Measurements from ENCODE around the gene SNURF.
"Not testable (repeated sequence)": the region's sequence is repeated elsewhere in the genome, so short reads cannot be mapped to it uniquely, and the experiment has no call there.

The SNURF gene

GRCh38 chr15:24971772-24972171 is 17.0 kb downstream of the SNURF start:
- DNase-seq = no peak

DNA sequence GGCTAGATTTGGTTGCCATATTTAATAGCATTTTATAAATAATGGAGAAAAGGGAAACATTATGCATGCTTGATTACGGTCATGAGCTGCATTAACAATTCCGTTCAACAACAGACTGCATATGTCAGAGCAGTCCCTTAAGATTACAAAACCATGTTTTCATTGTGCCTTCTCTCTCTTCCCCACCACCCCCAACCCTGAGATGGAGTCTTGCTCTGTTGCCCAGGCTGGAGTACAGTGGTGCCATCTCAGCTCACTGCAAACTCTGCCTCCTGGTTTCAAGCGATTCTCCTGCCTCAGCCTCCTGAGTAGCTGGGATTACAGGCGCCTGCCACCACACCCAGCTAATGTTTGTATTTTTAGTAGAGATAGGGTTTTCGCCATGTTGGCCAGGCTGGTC is 17.9 kb downstream of the SNURF start:
- DNase-seq = not testable (repeated sequence)

- no peak for DNase-seq
These were observed 22.1 kb downstream of the SNURF start for GRCh38 chr15:24976932-24977331.

GRCh38 chr15:24977686-24978085 is 22.9 kb downstream of the SNURF start:
- no peak for DNase-seq

DNA sequence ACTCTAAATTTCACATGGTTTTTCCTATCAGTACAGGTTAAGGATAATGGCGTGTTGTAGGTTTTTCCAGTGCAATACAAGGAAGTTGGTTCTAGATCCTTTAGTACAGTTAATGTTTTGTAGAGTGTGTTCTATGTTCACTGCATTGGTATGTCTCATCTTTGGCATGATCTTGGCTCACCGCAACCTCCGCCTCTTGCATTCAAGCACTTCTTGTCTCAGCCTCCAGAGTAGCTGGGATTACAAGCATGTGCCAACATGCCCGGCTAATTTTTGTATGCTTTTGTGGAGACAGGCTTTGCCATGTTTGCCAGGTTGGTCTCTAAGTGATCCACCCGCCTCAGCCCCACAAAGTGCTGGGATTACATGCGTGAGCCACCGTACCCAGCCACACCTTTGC is 30.4 kb downstream of the SNURF start:
- DNase-seq = no peak

DNA sequence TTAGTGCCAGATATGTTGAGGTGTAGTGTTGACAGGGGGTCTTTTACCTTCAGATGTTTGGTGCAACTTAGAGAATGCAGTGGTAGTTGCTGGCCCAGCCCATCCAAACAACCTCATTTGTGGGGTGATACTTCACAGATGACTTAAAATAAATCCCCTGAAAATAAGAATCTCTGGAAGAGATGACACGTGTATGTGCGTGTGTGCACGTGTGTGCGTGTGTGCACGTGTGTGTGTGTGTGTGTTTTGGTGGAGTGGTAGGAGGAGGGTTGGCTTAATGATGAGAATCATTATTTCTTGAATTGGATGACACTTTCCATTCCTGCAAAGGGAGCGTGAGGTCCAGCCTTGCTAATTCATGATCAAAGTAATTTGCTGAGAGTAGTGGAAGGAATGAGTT is 31.9 kb downstream of the SNURF start:
- no peak for DNase-seq

Data from activated CD4-positive, CD25-positive, alpha-beta regulatory T cell treated with anti-CD3 and anti-CD28 coated beads, Interleukin-2, amount 50 U/mL, for 72 hours (primary cell).